Trophoblast cell (in vitro differentiated cells and primary cell): ENCODE results near the gene LZTS2.

ENCODE experiments used
- DNase-seq, 2 donors: peaks; one replicate each; pipeline ENCODE4 v3.0.0-alpha.2; 2016
- H2AFZ ChIP-seq: 2 replicates; pipeline ENCODE4 v1.6.1; 2013; ENCODE audit warnings: low read length, moderate library complexity, mild to moderate bottlenecking; ENCODE audit not compliant: insufficient read depth, poor library complexity
- H2AK5ac ChIP-seq: 2 replicates; pipeline ENCODE4 v1.6.1; 2013; ENCODE audit warnings: mild to moderate bottlenecking, low read length
- H2BK120ac ChIP-seq: 2 replicates; pipeline ENCODE4 v1.6.1; 2013; ENCODE audit warnings: low read length, mild to moderate bottlenecking, moderate library complexity; ENCODE audit not compliant: insufficient read depth, poor library complexity
- H2BK12ac ChIP-seq: 2 replicates; pipeline ENCODE4 v1.6.1; 2013; ENCODE audit warnings: mild to moderate bottlenecking, low read length, moderate library complexity
- H2BK5ac ChIP-seq: 2 replicates; pipeline ENCODE4 v1.6.1; 2013; ENCODE audit warnings: low read length, low read depth, moderate library complexity, mild to moderate bottlenecking; ENCODE audit not compliant: poor library complexity
- H3K14ac ChIP-seq: 2 replicates; pipeline ENCODE4 v1.6.1; 2013; ENCODE audit warnings: mild to moderate bottlenecking, low read length
- H3K18ac ChIP-seq: 2 replicates; pipeline ENCODE4 v1.6.1; 2013; ENCODE audit warnings: mild to moderate bottlenecking, low read length
- H3K23ac ChIP-seq: 2 replicates; pipeline ENCODE4 v1.6.1; 2013; ENCODE audit warnings: low read length
- H3K27ac ChIP-seq: 2 replicates; pipeline ENCODE4 v1.5.1; 2013; ENCODE audit warnings: low read depth, mild to moderate bottlenecking, inconsistent platforms, low read length, moderate library complexity
- H3K27me3 ChIP-seq: 2 replicates; pipeline ENCODE4 v1.6.1; 2013; ENCODE audit warnings: inconsistent platforms, mild to moderate bottlenecking, low read length, moderate library complexity; ENCODE audit not compliant: insufficient read depth
- H3K36me3 ChIP-seq, 2 experiments: 1 replicate in 1 of 2; 2 replicates in 1 of 2; pipeline ENCODE4 v1.6.1; 2013; ENCODE audit warnings: low read length in 2 of 2, mild to moderate bottlenecking in 2 of 2, moderate library complexity in 1 of 2; ENCODE audit not compliant: insufficient read depth in 2 of 2, control insufficient read depth in 1 of 2
- H3K4ac ChIP-seq: 2 replicates; pipeline ENCODE4 v1.6.1; 2013; ENCODE audit warnings: low read depth, mild to moderate bottlenecking, low read length, moderate library complexity
- H3K4me1 ChIP-seq, 2 experiments: 1 replicate in 1 of 2; 2 replicates in 1 of 2; pipeline ENCODE4 v1.6.1; 2013; ENCODE audit warnings: low read length in 2 of 2, mild to moderate bottlenecking in 2 of 2, moderate library complexity in 1 of 2; ENCODE audit not compliant: insufficient read depth in 2 of 2, control insufficient read depth in 1 of 2
- H3K4me2 ChIP-seq: 2 replicates; pipeline ENCODE4 v1.6.1; 2013; ENCODE audit warnings: inconsistent platforms, mild to moderate bottlenecking, low read length, moderate library complexity
- H3K4me3 ChIP-seq: 2 replicates; pipeline ENCODE4 v1.5.1; 2013; ENCODE audit warnings: mild to moderate bottlenecking, low read depth, low read length, inconsistent platforms
- H3K79me1 ChIP-seq: one replicate; pipeline ENCODE4 v1.6.1; 2013; ENCODE audit warnings: low read length
- H3K79me2 ChIP-seq: 2 replicates; pipeline ENCODE4 v1.6.1; 2013; ENCODE audit warnings: low read length, mild to moderate bottlenecking; ENCODE audit not compliant: control insufficient read depth, insufficient read depth, poor library complexity
- H3K9ac ChIP-seq: 2 replicates; pipeline ENCODE4 v1.6.1; 2013; ENCODE audit warnings: mild to moderate bottlenecking, low read length
- H3K9me3 ChIP-seq: 2 replicates; pipeline ENCODE4 v1.6.1; 2013; ENCODE audit warnings: low read depth, mild to moderate bottlenecking, control low read depth, inconsistent platforms, low read length; ENCODE audit not compliant: insufficient read depth
- H4K12ac ChIP-seq: 2 replicates; pipeline ENCODE4 v1.6.1; 2013; ENCODE audit warnings: low read depth, mild to moderate bottlenecking, low read length, moderate library complexity
- H4K8ac ChIP-seq: 2 replicates; pipeline ENCODE4 v1.6.1; 2013; ENCODE audit warnings: low read depth, mild to moderate bottlenecking, low read length, moderate library complexity
- H4K91ac ChIP-seq: one replicate; pipeline ENCODE4 v1.6.1; 2013; ENCODE audit warnings: low read depth, mild to moderate bottlenecking, low read length, moderate library complexity
- WGBS: extraction: QIAGEN DNeasy Blood & Tissue Kit; methylation state at CpG from one replicate; pipeline ENCODE4 v1.1.7; 2013; ENCODE audit warnings: missing lambda C conversion rate; ENCODE audit not compliant: insufficient read length, insufficient coverage; ENCODE audit errors: extremely low coverage; 5-methylcytosine and 5-hydroxymethylcytosine counted together

The LZTS2 gene

DNA sequence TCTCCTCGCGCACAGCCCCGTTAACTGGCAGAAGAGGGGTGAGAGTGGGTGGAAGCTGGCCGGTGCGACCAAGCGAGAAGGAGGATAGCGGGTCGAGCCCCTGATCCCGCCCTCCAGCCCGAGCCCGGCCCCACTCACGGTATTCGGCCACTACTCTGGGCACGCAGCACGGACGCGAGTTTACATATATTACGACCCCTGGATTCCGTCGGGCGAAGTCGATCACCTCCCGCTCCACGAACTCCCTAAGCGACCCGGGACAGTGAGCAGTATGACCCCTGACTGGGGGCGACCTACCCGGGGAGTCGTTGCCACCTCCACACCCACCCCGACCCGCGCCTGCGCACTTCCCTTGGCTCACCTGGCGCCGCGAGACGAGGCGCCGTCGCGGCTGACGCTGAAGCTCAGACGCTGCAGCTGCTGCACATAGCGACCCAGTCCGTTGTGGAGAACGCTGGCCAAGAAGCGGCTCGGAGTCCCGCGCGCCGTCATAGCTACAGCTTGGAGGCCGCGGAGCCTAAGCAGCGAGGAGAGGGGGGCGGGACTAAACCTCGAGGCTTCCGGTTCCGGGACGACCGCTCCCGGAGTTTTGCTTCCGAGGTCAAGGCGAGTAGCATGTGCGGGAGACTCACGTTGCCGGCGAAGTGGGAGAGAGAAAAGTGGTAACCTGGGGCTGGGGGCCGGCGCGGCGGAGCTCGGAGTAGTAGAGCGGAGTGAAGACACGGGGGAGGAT lies 12.5 kb upstream of the LZTS2 start, which contains the start of the genes MRPL43 and TWNK:
Gene MRPL43, minus strand, starts transcription at position 546 of the 733 bp plus-strand sequence. Its CDS starts 54 bp downstream, at position 492.
Gene TWNK, plus strand, starts transcription at position 592 of the 733 bp plus-strand sequence. CDS start 668 bp downstream, outside the sequence.
- no CpG with 5 or more reads among the region's 75 CpGs for WGBS
- H3K27ac ChIP-seq = peak within 1 kb of the TSS; percentile 77

DNA sequence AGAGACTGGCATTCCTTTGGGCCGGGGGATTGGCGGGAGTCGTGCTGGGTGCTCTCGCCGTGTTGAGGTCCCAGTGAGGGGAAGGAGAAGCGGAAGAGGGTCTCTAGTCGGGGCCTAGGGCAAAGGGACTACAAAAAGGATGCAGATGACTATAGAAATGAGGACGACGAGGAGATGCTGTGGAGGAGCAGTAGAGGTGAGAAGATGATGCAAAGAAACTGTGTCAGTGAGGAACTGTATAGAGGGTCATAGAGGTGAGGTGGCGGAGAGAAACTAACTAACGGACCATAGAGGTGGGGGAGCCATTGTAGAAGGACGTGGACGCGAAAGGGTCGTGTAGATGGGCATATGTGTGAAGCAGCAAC lies 11.9 kb upstream of the LZTS2 start:
- WGBS = no CpG with 5 or more reads among the region's 15 CpGs
- Histone ChIP-seq H2BK120ac (no peak overlapping the region), H3K14ac (peak overlapping the region; percentile 21), H3K79me1 (peaks cover 5% of the 10 kb centered on the region), H3K79me2 (peaks cover 6% of the 10 kb centered on the region), H3K4ac (peak overlapping the region; percentile 22), H2AFZ (peak overlapping the region; percentile 96), H2AK5ac (no peak overlapping the region), H3K4me1 (peaks cover 9 to 10% of the 10 kb centered on the region in 2 experiments), H3K23ac (no peak overlapping the region), H4K12ac (no peak overlapping the region), H2BK5ac (no peak overlapping the region), H4K8ac (peak overlapping the region; percentile 100), H3K9ac (peak overlapping the region; percentile 44), H2BK12ac (no peak overlapping the region), H3K27ac (no peak overlapping the region), H4K91ac (peak overlapping the region; percentile 22), H3K18ac (peak overlapping the region; percentile 15), H3K4me3 (peak overlapping the region; percentile 99), H3K27me3 (no peaks in the 10 kb centered on the region), H3K9me3 (no peaks in the 10 kb centered on the region), H3K4me2 (peak overlapping the region; percentile 82), H3K36me3 (peaks cover 31 to 43% of the 10 kb centered on the region in 2 experiments)
- no peak for DNase-seq

More for the DNA sequence above, 12.5 kb upstream of the LZTS2 start, which contains the start of the genes MRPL43 and TWNK:
- Histone ChIP-seq H3K79me1 (peaks cover 5% of the 10 kb centered on the region), H3K9me3 (no peaks in the 10 kb centered on the region), H3K27me3 (no peaks in the 10 kb centered on the region), H4K8ac (peak within 1 kb of the TSS; percentile 100), H3K4ac (peak within 1 kb of the TSS; percentile 92), H3K14ac (peak within 1 kb of the TSS; percentile 95), H4K91ac (peak within 1 kb of the TSS; percentile 96), H4K12ac (peak within 1 kb of the TSS; percentile 96), H2AK5ac (peak within 1 kb of the TSS; percentile 6), H2BK120ac (peak within 1 kb of the TSS; percentile 86), H3K4me3 (peak within 1 kb of the TSS; percentile 99), H3K23ac (no peak within 1 kb of the TSS), H3K4me2 (peak within 1 kb of the TSS; percentile 82), H3K4me1 (peaks cover 9 to 10% of the 10 kb centered on the region in 2 experiments), H3K18ac (peak within 1 kb of the TSS; percentile 96), H2BK5ac (peak within 1 kb of the TSS; percentile 85), H3K36me3 (peaks cover 31 to 43% of the 10 kb centered on the region in 2 experiments), H2BK12ac (no peak within 1 kb of the TSS), H3K79me2 (peaks cover 6% of the 10 kb centered on the region), H3K9ac (peak within 1 kb of the TSS; percentile 97), H2AFZ (peak within 1 kb of the TSS; percentile 96)
- DNase-seq = peak; percentile 80 to 85

DNA sequence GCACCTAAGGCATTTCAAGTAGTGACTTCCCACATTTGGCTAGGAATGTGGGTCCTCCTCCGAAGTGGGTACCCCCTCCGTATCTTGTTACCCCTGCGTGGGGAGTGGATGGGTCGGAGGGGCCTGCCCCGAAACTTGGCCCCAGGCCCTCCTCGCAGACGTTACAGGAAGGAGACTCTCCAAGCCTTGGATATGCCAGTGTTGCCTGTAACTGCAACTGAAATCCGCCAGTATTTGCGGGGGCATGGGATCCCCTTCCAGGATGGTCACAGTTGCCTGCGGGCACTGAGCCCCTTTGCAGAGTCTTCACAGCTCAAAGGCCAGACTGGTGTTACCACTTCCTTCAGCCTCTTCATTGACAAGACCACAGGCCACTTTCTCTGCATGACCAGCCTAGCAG lies 11.4 kb upstream of the LZTS2 start:
- peak overlapping the region; percentile 99 for H3K4me3 ChIP-seq
- no CpG with 5 or more reads among the region's 10 CpGs for WGBS

DNA sequence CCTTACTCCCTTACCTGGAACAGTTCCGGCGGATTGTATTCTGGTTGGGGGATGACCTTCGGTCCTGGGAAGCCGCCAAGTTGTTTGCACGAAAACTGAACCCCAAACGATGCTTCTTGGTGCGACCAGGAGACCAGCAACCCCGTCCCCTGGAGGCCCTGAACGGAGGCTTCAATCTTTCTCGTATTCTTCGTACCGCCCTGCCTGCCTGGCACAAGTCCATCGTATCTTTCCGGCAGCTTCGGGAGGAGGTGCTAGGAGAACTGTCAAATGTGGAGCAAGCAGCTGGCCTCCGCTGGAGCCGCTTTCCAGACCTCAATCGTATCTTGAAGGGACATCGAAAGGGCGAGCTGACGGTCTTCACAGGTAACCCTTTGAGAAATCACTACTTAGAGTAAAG lies 10.5 kb upstream of the LZTS2 start:
- H3K79me1 ChIP-seq = peaks cover 5% of the 10 kb centered on the region
- no peak overlapping the region for H2BK5ac ChIP-seq
- H3K27me3 ChIP-seq = no peaks in the 10 kb centered on the region
- H2AK5ac ChIP-seq = no peak overlapping the region
- no peaks in the 10 kb centered on the region for H3K9me3 ChIP-seq
- H4K12ac ChIP-seq = no peak overlapping the region
- no peak overlapping the region for H4K8ac ChIP-seq
- no peak overlapping the region for H2BK120ac ChIP-seq
- H3K18ac ChIP-seq = no peak overlapping the region
- H4K91ac ChIP-seq = no peak overlapping the region
- DNase-seq = no peak
- no peak overlapping the region for H2BK12ac ChIP-seq
- WGBS = no CpG with 5 or more reads among the region's 21 CpGs
- no peak overlapping the region for H3K4me3 ChIP-seq
- H3K9ac ChIP-seq = no peak overlapping the region
- no peak overlapping the region for H3K14ac ChIP-seq
- H2AFZ ChIP-seq = no peak overlapping the region
- no peak overlapping the region for H3K4me2 ChIP-seq
- H3K4me1 ChIP-seq = peaks cover 9 to 10% of the 10 kb centered on the region in 2 experiments
- H3K27ac ChIP-seq = no peak overlapping the region
- H3K23ac ChIP-seq = no peak overlapping the region
- H3K79me2 ChIP-seq = peaks cover 6% of the 10 kb centered on the region
- H3K4ac ChIP-seq = no peak overlapping the region
- peaks cover 34 to 43% of the 10 kb centered on the region in 2 experiments for H3K36me3 ChIP-seq

More for the DNA sequence above, 11.4 kb upstream of the LZTS2 start:
- Histone ChIP-seq H4K91ac (no peak overlapping the region), H3K36me3 (peaks cover 31 to 43% of the 10 kb centered on the region in 2 experiments), H3K4me1 (peaks cover 9 to 10% of the 10 kb centered on the region in 2 experiments), H3K14ac (no peak overlapping the region), H3K27ac (no peak overlapping the region), H3K23ac (no peak overlapping the region), H3K4ac (peak overlapping the region; percentile 22), H3K4me2 (peak overlapping the region; percentile 82), H4K12ac (no peak overlapping the region), H4K8ac (peak overlapping the region; percentile 100), H3K9me3 (no peaks in the 10 kb centered on the region), H3K27me3 (no peaks in the 10 kb centered on the region), H3K79me2 (peaks cover 6% of the 10 kb centered on the region), H3K18ac (no peak overlapping the region), H2AK5ac (no peak overlapping the region), H3K9ac (peak overlapping the region; percentile 44), H2BK120ac (no peak overlapping the region), H2BK12ac (no peak overlapping the region), H2AFZ (no peak overlapping the region), H2BK5ac (no peak overlapping the region), H3K79me1 (peaks cover 5% of the 10 kb centered on the region)
- DNase-seq = no peak
